RWPE1 (cell line): ENCODE measurements around the gene TMIE.

ENCODE experiments used
- CTCF ChIA-PET: fragments of 350-600 bp; sonication (Branson Sonifier 250); formaldehyde crosslinking; extraction: SDS; loops from one replicate; lab custom pipeline; 2021; lab: Yijun Ruan, JAX
- POLR2A ChIA-PET: fragments of 400-600 bp; formaldehyde crosslinking; extraction: SDS; loops from one replicate; lab custom pipeline; 2020; ENCODE audit warnings: antibody characterized with exemption; ENCODE audit not compliant: low non-redundant PET; lab: Yijun Ruan, JAX
- DNase-seq: peaks from one replicate; pipeline ENCODE4 v3.0.0; 2012; ENCODE audit warnings: low spot score
- H3K27ac ChIP-seq: fragments of 450-650 bp; 2 replicates; pipeline ENCODE4 v1.5.1; 2017
- TF ChIP-seq, protein P1 (sequence below): fragments of 450-650 bp; conservative IDR thresholded peaks from 2 replicates; pipeline ENCODE4 v1.5.1; 2017; ENCODE audit warnings: low read depth, mild to moderate bottlenecking

The TMIE gene

DNA sequence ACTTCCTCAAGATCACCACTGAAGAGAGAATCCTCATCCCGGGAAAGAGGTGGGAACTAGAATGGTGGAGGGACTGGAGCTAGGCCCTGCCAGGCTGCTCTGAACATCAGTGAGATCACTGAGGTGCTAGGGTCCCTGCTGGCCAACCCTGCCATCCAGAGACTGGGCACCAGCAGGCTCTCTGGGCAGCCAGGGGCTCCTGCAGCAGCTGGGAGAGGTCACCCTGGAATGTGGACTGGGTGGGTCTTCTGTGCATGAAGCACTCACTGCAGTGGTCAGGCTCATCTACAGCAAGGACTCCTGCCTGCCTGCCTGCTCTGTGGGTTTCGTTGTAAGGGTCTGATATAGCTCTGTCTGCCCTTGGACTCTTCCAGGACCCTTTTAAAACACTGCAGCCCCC is 32.6 kb upstream of the TMIE start:
- ChIA-PET CTCF (interaction anchor here (1.0 kb wide), 1 partner anchor 179 kb away, joined by 3 read pairs; no protein-coding TSS in a partner anchor), POLR2A (no interaction called here)

DNA sequence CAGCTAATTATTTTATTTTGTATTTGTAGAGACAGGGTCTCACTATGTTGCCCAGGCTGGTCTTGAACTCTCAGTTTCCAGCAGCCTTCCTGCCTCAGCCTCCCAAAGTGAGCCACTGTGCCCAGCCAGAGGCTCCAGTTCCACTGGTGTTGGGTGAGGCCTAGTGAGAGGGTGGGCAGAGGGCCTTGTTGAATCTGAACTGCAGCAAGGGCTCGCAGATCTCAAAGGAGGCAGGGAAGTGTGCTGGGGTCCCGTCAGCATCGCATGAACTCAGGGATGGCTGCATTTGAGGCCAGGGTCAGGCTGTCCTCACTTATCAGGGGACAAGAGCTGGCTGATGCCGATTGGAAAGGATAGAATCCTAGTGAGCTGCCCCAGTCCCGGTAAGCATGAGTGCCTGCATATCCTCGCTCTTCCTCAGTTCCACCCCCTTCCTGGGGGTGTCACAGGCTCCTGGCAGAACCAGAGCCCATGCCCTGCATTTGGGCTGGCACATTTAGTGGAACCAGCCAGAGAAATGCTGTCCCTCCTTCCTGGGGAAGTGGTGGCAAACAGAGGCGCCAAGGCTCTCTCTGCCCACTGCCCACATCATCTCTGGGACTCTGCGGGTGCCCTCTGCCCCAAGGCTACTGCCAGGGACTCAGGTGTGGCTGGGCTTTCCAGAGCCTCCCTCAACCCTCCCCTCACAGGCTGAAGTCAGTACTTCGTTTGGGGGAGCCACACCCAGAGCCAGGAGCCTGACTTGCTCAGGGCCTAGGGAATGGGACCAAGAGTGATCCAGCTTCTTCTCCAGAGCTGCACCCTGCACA is 31.8 kb upstream of the TMIE start:
- no peak for DNase-seq
- H3K27ac ChIP-seq: peak overlapping the region; percentile 72
- ChIA-PET POLR2A (no interaction called here), CTCF (interaction anchor here (1.0 kb wide), 1 partner anchor 180 kb away, joined by 3 read pairs; no protein-coding TSS in a partner anchor)
- TF ChIP-seq, protein P1, sequence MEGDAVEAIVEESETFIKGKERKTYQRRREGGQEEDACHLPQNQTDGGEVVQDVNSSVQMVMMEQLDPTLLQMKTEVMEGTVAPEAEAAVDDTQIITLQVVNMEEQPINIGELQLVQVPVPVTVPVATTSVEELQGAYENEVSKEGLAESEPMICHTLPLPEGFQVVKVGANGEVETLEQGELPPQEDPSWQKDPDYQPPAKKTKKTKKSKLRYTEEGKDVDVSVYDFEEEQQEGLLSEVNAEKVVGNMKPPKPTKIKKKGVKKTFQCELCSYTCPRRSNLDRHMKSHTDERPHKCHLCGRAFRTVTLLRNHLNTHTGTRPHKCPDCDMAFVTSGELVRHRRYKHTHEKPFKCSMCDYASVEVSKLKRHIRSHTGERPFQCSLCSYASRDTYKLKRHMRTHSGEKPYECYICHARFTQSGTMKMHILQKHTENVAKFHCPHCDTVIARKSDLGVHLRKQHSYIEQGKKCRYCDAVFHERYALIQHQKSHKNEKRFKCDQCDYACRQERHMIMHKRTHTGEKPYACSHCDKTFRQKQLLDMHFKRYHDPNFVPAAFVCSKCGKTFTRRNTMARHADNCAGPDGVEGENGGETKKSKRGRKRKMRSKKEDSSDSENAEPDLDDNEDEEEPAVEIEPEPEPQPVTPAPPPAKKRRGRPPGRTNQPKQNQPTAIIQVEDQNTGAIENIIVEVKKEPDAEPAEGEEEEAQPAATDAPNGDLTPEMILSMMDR: no peak

More for the DNA sequence above, 32.6 kb upstream of the TMIE start:
- TF ChIP-seq, protein P1: no peak
- H3K27ac ChIP-seq: peak overlapping the region; percentile 72
- DNase-seq: no peak

DNA sequence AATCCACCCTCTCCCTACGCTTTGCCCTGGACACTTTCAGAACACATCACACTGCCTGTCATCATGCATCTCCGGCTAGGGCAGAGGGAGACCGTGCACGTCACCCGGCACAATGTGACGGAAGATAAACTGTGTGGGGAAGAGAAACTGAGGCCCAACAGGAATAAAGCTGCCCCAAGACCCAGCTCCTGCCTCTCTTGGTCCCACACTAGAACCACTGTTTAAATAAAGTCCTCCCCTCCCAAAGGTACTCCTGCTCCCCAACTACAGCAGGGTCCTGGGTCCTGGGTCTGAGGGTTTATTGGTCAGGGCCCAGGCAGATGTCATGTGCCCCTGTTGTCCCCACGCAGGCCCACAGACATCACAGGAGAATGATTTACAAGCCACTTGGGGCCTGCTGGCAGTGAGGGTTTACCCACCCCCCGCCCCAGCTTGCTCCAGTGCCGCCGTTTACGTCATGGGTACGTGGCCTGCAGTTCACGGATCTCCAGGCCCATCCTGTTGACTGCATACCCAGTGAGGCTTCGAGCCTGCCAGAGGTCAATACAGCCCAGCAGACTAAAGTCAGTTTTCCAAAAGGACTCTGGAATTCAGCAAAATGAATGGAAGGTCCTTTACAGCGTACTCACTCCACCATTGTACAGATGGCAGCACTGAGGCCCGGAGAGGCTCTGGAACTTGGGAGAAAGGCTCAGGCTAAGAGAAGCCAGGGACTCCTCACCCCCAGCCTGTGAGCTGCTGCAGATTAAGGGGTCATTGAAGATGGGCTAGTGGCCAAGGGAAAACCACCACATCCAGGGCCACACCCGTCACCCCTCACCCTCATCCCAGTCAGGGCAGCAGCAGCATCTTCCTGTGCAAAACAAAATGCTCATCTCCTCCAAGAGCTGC is 30.9 kb upstream of the TMIE start:
- ChIA-PET POLR2A (no interaction called here), CTCF (no interaction called here)
- TF ChIP-seq, protein P1: no peak
- no peak for DNase-seq
- H3K27ac ChIP-seq: peak overlapping the region; percentile 72

DNA sequence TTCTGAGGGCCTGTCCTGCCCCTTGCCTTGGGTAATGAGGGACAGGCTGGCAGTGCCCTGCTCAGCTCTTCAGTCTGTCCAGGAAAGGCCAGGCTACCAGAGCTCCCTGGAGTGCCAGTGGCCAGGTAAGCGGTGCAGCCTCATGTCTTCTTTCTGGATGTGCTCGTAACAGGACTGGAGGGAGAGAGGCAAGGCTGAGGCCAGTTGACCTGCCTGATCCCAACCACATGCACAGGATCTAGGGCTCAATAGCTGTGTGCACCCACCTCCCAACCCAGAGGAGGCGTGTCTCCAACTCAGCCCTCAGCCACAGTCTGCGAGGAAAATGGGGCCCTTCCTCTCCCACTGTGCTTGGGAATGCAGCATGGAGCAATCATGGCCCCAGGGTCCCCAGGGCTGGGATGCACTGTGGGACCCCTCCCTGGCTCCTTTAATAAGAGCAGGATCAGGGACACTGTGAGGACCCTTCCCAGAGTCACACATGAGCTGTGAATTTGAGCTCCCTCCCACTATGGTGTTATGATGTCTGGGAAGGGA is 30.2 kb upstream of the TMIE start:
- DNase-seq: no peak

DNA sequence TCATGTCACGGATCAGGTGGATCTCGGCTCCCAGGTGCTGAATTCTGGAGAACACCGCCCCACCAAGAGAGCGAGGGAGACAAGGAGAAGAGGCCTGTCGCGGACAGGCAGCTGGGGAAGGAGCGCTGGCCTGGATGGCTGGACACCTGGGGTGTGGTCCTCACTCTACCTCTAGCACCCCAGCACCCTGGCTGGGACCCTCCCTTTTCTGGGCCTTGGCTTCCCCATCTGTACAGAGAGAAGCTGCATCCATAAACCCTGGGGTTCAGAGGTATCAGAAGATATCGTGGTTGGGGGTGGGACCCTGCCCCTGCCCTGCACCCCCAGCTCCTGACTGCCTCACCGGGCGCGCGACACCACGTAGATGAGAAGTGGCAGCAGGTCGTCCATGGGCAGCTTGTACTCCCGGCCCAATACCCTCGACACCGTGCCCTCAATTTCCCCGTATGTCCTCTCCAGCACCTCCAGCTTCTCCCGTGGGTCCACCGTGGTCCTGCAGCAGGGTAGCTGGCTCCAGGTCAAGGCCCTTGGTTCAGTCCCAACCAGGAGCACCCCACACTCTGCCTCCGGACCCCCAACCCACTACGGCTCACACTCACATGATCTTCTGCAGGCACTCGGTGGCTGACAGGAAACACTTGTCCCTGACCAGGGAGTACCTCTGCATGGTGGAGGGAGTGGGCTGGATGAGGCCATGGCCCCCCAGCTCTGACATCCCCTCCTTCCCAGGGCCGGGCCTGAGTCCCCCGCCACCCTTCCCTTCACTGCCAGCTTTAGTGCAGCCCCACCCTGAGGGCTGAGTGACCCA is 29.4 kb upstream of the TMIE start:
- CTCF ChIA-PET: no interaction called here
- DNase-seq: no peak
- POLR2A ChIA-PET: no interaction called here
- H3K27ac ChIP-seq: peak overlapping the region; percentile 72
- TF ChIP-seq, protein P1: no peak

More for the DNA sequence above, 30.2 kb upstream of the TMIE start:
- TF ChIP-seq, protein P1: no peak
- peak overlapping the region; percentile 72 for H3K27ac ChIP-seq
- CTCF ChIA-PET: no interaction called here
- POLR2A ChIA-PET: no interaction called here
